CD4-positive, alpha-beta memory T cell (primary cell): ENCODE measurements around the gene GANC. TPM values are rescaled to one million over a fixed set of nuclear protein-coding genes. Genes with fewer than 3 reads are reported as not detected.

ENCODE experiments used
- CTCF ChIA-PET: fragments of 350-600 bp; sonication (Branson Sonifier 250); formaldehyde crosslinking; loops from one replicate; lab custom pipeline; 2021; ENCODE audit warnings: inconsistent platforms; ENCODE audit not compliant: partially characterized antibody; lab: Charles Lee
- POLR2A ChIA-PET: fragments of 350-600 bp; sonication (Branson Sonifier 250); formaldehyde crosslinking; loops from one replicate; lab custom pipeline; 2021; ENCODE audit not compliant: partially characterized antibody; lab: Charles Lee
- DNase-seq, 5 donors: peaks; one replicate each; pipeline versions ENCODE4 v3.0.0 to v3.0.0-alpha.2; 2020 to 2022; ENCODE audit warnings: mixed read lengths in 1 of 5
- H3K27ac ChIP-seq: one replicate; pipeline ENCODE4 v1.7.0; 2013; ENCODE audit warnings: low read depth, low read length
- H3K27me3 ChIP-seq: 2 replicates; pipeline ENCODE4 v1.7.0; 2013; ENCODE audit warnings: mild to moderate bottlenecking, low read length, moderate library complexity; ENCODE audit not compliant: insufficient read depth
- H3K36me3 ChIP-seq: 2 replicates; pipeline ENCODE4 v1.7.0; 2013; ENCODE audit warnings: mild to moderate bottlenecking, low read length, moderate library complexity; ENCODE audit not compliant: insufficient read depth
- H3K4me1 ChIP-seq: 2 replicates; pipeline ENCODE4 v1.7.0; 2013; ENCODE audit warnings: mild to moderate bottlenecking, low read length, moderate library complexity; ENCODE audit not compliant: insufficient read depth
- H3K4me3 ChIP-seq, 2 donors: one replicate each; pipeline ENCODE4 v1.7.0; 2013; ENCODE audit warnings: low read length in 2 of 2, mild to moderate bottlenecking in 1 of 2
- H3K9me3 ChIP-seq, 2 donors: one replicate each; pipeline ENCODE4 v1.7.0; 2013; ENCODE audit warnings: low read length in 2 of 2, control low read depth in 1 of 2; ENCODE audit not compliant: control insufficient read depth in 1 of 2
- H3K27ac Mint-ChIP-seq, 7 donors: one replicate each; pipeline ENCODE4 v1.8.0; 2020 to 2021; ENCODE audit warnings: mixed read lengths in 7 of 7, mild to moderate bottlenecking in 6 of 7, inconsistent platforms in 3 of 7, moderate library complexity in 3 of 7
- H3K27me3 Mint-ChIP-seq, 2 donors: one replicate each; pipeline ENCODE4 v1.8.0; 2020 to 2021; ENCODE audit warnings: mixed read lengths in 2 of 2
- H3K36me3 Mint-ChIP-seq, 2 donors: one replicate each; pipeline ENCODE4 v1.8.0; 2020 to 2021; ENCODE audit warnings: mixed read lengths in 2 of 2, inconsistent platforms in 1 of 2, mild to moderate bottlenecking in 1 of 2
- H3K4me1 Mint-ChIP-seq, 4 donors: one replicate each; pipeline ENCODE4 v1.8.0; 2020 to 2021; ENCODE audit warnings: mixed read lengths in 4 of 4, mild to moderate bottlenecking in 1 of 4
- H3K4me3 Mint-ChIP-seq, 8 donors: one replicate each; pipeline ENCODE4 v1.8.0; 2020 to 2021; ENCODE audit warnings: mixed read lengths in 8 of 8, mild to moderate bottlenecking in 7 of 8, moderate library complexity in 6 of 8, inconsistent platforms in 3 of 8
- H3K9me3 Mint-ChIP-seq, 8 donors: one replicate each; pipeline ENCODE4 v1.8.0; 2020 to 2021; ENCODE audit warnings: mixed read lengths in 8 of 8, mild to moderate bottlenecking in 5 of 8, inconsistent platforms in 3 of 8, moderate library complexity in 1 of 8
- intact Hi-C: fragments of 100-400 bp; cut with micrococcal nuclease; formaldehyde crosslinking; loops from one replicate; pipeline ENCODE4 v1.15.1; 2023
- polyA plus RNA-seq, 2 donors: library from polyadenylated mRNA; unstranded; fragments of 300-500 nt; fragmentation: Illumina TruSeq; gene quantifications; one replicate each; pipeline ENCODE4 v1.2.3, GENCODE V29; 2021
- total RNA-seq, 2 experiments: library from RNA; stranded (reverse); gene quantifications; one replicate each; pipeline ENCODE4 v1.2.3, GENCODE V29; 2021

The GANC gene
- total and polyA plus RNA-seq, 4 experiments from 2014 or later = 8.9 to 63.4 (median 38.6) TPM

- POLR2A ChIA-PET = no interaction called here
- Histone ChIP-seq H3K36me3 (no peaks in the 10 kb centered on the region), H3K4me1 (no peaks in the 10 kb centered on the region), H3K27ac (no peak overlapping the region), H3K9me3 (no peaks in the 10 kb centered on the region), H3K27me3 (no peaks in the 10 kb centered on the region), H3K4me3 (no peak overlapping the region)
- no peaks in the 10 kb centered on the region for H3K9me3 Mint-ChIP-seq
- intact Hi-C loops = no loop called here
- H3K4me1 Mint-ChIP-seq = no peaks in the 10 kb centered on the region
- peaks cover 0 to 5% of the 10 kb centered on the region in 2 donors for H3K36me3 Mint-ChIP-seq
- H3K27ac Mint-ChIP-seq = no peak overlapping the region
- no peak overlapping the region for H3K4me3 Mint-ChIP-seq
- CTCF ChIA-PET = no interaction called here
- H3K27me3 Mint-ChIP-seq = no peaks in the 10 kb centered on the region
- no peak for DNase-seq
Measured at GRCh38 chr15:42368096-42368495, 95.1 kb downstream of the GANC start.

- no peaks in the 10 kb centered on the region for H3K27me3 Mint-ChIP-seq
- ChIA-PET POLR2A (no interaction called here), CTCF (no interaction called here)
- Histone ChIP-seq H3K27me3 (no peaks in the 10 kb centered on the region), H3K9me3 (no peaks in the 10 kb centered on the region), H3K27ac (no peak overlapping the region), H3K4me1 (no peaks in the 10 kb centered on the region), H3K36me3 (no peaks in the 10 kb centered on the region), H3K4me3 (no peak overlapping the region)
- no peaks in the 10 kb centered on the region for H3K4me1 Mint-ChIP-seq
- no peak overlapping the region for H3K27ac Mint-ChIP-seq
- intact Hi-C loops = no loop called here
- no peak for DNase-seq
- H3K9me3 Mint-ChIP-seq = peaks cover 0 to 3% (median 0%) of the 10 kb centered on the region in 8 donors
- peaks cover 0 to 4% of the 10 kb centered on the region in 2 donors for H3K36me3 Mint-ChIP-seq
- H3K4me3 Mint-ChIP-seq = no peak overlapping the region
Measured at GRCh38 chr15:42371096-42371495, 98.1 kb downstream of the GANC start.

GRCh38 chr15:42373274-42373673, 100.3 kb downstream of the GANC start:
- no peak for DNase-seq
- CTCF ChIA-PET = no interaction called here
- intact Hi-C loops = no loop called here

GRCh38 chr15:42373936-42374335, 100.9 kb downstream of the GANC start:
- no peaks in the 10 kb centered on the region for H3K9me3 ChIP-seq
- Mint-ChIP-seq H3K27me3 (no peaks in the 10 kb centered on the region), H3K4me3 (no peak overlapping the region), H3K27ac (no peak overlapping the region), H3K36me3 (peaks cover 3 to 16% of the 10 kb centered on the region in 2 donors), H3K4me1 (no peaks in the 10 kb centered on the region), H3K9me3 (peaks cover 0 to 21% (median 4%) of the 10 kb centered on the region in 8 donors)
- POLR2A ChIA-PET = no interaction called here
- no peaks in the 10 kb centered on the region for H3K27me3 ChIP-seq
- H3K27ac ChIP-seq = no peak overlapping the region
- H3K4me3 ChIP-seq = no peak overlapping the region
- H3K4me1 ChIP-seq = no peaks in the 10 kb centered on the region
- intact Hi-C loops = no loop called here
- H3K36me3 ChIP-seq = no peaks in the 10 kb centered on the region
- DNase-seq = no peak
- CTCF ChIA-PET = no interaction called here

More at GRCh38 chr15:42373274-42373673, 100.3 kb downstream of the GANC start:
- H3K36me3 ChIP-seq = no peaks in the 10 kb centered on the region
- no peaks in the 10 kb centered on the region for H3K4me1 ChIP-seq
- H3K27ac ChIP-seq = no peak overlapping the region
- H3K27ac Mint-ChIP-seq = no peak overlapping the region
- H3K9me3 ChIP-seq = no peaks in the 10 kb centered on the region
- H3K4me3 Mint-ChIP-seq = no peak overlapping the region
- no peaks in the 10 kb centered on the region for H3K4me1 Mint-ChIP-seq
- no peaks in the 10 kb centered on the region for H3K27me3 Mint-ChIP-seq
- POLR2A ChIA-PET = no interaction called here
- H3K4me3 ChIP-seq = no peak overlapping the region
- no peaks in the 10 kb centered on the region for H3K27me3 ChIP-seq
- peaks cover 0 to 12% of the 10 kb centered on the region in 2 donors for H3K36me3 Mint-ChIP-seq
- peaks cover 0 to 17% (median under 1%) of the 10 kb centered on the region in 8 donors for H3K9me3 Mint-ChIP-seq

GRCh38 chr15:42374810-42375209, 101.8 kb downstream of the GANC start:
- Mint-ChIP-seq H3K4me1 (no peaks in the 10 kb centered on the region), H3K36me3 (peaks cover 3 to 21% of the 10 kb centered on the region in 2 donors), H3K27me3 (no peaks in the 10 kb centered on the region), H3K4me3 (no peak overlapping the region), H3K9me3 (peaks cover 0 to 26% (median 6%) of the 10 kb centered on the region in 8 donors), H3K27ac (no peak overlapping the region)
- DNase-seq = no peak
- no peak overlapping the region for H3K27ac ChIP-seq
- ChIA-PET CTCF (no interaction called here), POLR2A (no interaction called here)
- intact Hi-C loops = no loop called here
- H3K36me3 ChIP-seq = no peaks in the 10 kb centered on the region
- H3K9me3 ChIP-seq = no peaks in the 10 kb centered on the region
- H3K4me3 ChIP-seq = no peak overlapping the region
- H3K4me1 ChIP-seq = no peaks in the 10 kb centered on the region
- no peaks in the 10 kb centered on the region for H3K27me3 ChIP-seq

- no peaks in the 10 kb centered on the region for H3K27me3 ChIP-seq
- H3K27me3 Mint-ChIP-seq = no peaks in the 10 kb centered on the region
- intact Hi-C loops = no loop called here
- no peak for DNase-seq
- ChIA-PET POLR2A (no interaction called here), CTCF (no interaction called here)
- H3K4me1 ChIP-seq = no peaks in the 10 kb centered on the region
- peaks cover 3 to 21% of the 10 kb centered on the region in 2 donors for H3K36me3 Mint-ChIP-seq
- H3K4me3 Mint-ChIP-seq = no peak overlapping the region
- H3K9me3 Mint-ChIP-seq = peaks cover 0 to 26% (median 6%) of the 10 kb centered on the region in 8 donors
- no peak overlapping the region for H3K27ac ChIP-seq
- H3K4me1 Mint-ChIP-seq = no peaks in the 10 kb centered on the region
- no peak overlapping the region for H3K27ac Mint-ChIP-seq
- H3K36me3 ChIP-seq = no peaks in the 10 kb centered on the region
- H3K4me3 ChIP-seq = no peak overlapping the region
- no peaks in the 10 kb centered on the region for H3K9me3 ChIP-seq
Measured at GRCh38 chr15:42375252-42375651, 102.3 kb downstream of the GANC start.

- DNase-seq = no peak
- Histone ChIP-seq H3K27me3 (no peaks in the 10 kb centered on the region), H3K9me3 (no peaks in the 10 kb centered on the region), H3K4me3 (no peak overlapping the region), H3K4me1 (no peaks in the 10 kb centered on the region), H3K36me3 (no peaks in the 10 kb centered on the region), H3K27ac (no peak overlapping the region)
- ChIA-PET CTCF (interaction anchor here (1.3 kb wide), 1 partner anchor 9 kb away, joined by 3 read pairs; no protein-coding TSS in a partner anchor), POLR2A (no interaction called here)
- H3K4me3 Mint-ChIP-seq = no peak overlapping the region
- intact Hi-C loops = no loop called here
- no peak overlapping the region for H3K27ac Mint-ChIP-seq
- H3K36me3 Mint-ChIP-seq = peaks cover 3 to 19% of the 10 kb centered on the region in 2 donors
- no peaks in the 10 kb centered on the region for H3K4me1 Mint-ChIP-seq
- peaks cover 0 to 26% (median 6%) of the 10 kb centered on the region in 8 donors for H3K9me3 Mint-ChIP-seq
- H3K27me3 Mint-ChIP-seq = no peaks in the 10 kb centered on the region
Measured at GRCh38 chr15:42375941-42376340, 102.9 kb downstream of the GANC start.

GRCh38 chr15:42378011-42378410, 105.0 kb downstream of the GANC start:
- H3K4me1 Mint-ChIP-seq = no peaks in the 10 kb centered on the region
- DNase-seq = no peak
- H3K36me3 Mint-ChIP-seq = peaks cover 3 to 19% of the 10 kb centered on the region in 2 donors
- POLR2A ChIA-PET = no interaction called here
- peaks cover 0 to 26% (median 6%) of the 10 kb centered on the region in 8 donors for H3K9me3 Mint-ChIP-seq
- Histone ChIP-seq H3K4me1 (no peaks in the 10 kb centered on the region), H3K27me3 (no peaks in the 10 kb centered on the region), H3K9me3 (no peaks in the 10 kb centered on the region), H3K27ac (no peak overlapping the region), H3K4me3 (no peak overlapping the region), H3K36me3 (no peaks in the 10 kb centered on the region)
- no peak overlapping the region for H3K27ac Mint-ChIP-seq
- CTCF ChIA-PET = no interaction called here
- no peaks in the 10 kb centered on the region for H3K27me3 Mint-ChIP-seq
- H3K4me3 Mint-ChIP-seq = no peak overlapping the region
- intact Hi-C loops = no loop called here
